Measurements from ENCODE around the gene SCML1. TPM values are rescaled to one million over a fixed set of nuclear protein-coding genes. Genes with fewer than 3 reads are reported as not detected.
A peak's percentile ranks its signal among the peaks of the same experiment; 100 is the strongest.

The SCML1 gene
- total and polyA plus RNA-seq, 9 of the 15 experiments (the other 6 are each of a cell fraction or from before 2014, with no cell fraction given) = 0.01 to 0.04 (median 0.04) TPM; not detected in 6

DNA sequence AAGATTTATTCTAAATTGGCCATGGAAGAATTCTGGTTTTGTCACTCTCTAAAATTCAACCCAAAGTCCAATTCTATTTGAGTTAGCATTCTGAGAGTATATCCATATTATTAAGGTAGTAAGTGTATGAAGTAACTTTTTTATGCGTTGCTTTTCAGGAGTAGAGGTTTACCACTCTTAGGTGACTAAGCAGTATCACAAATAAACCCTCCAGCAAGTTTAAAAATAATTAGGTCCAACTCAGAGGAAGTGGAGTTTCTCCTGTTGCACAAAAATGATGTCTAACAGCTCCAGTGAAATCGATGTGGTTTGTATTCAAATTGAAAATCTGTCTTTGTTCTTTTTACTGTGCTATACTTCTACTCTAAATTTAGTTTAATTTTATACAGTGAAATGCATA lies 6.6 kb downstream of the SCML1 start (continued):
- TF ChIP-seq, protein P1, sequence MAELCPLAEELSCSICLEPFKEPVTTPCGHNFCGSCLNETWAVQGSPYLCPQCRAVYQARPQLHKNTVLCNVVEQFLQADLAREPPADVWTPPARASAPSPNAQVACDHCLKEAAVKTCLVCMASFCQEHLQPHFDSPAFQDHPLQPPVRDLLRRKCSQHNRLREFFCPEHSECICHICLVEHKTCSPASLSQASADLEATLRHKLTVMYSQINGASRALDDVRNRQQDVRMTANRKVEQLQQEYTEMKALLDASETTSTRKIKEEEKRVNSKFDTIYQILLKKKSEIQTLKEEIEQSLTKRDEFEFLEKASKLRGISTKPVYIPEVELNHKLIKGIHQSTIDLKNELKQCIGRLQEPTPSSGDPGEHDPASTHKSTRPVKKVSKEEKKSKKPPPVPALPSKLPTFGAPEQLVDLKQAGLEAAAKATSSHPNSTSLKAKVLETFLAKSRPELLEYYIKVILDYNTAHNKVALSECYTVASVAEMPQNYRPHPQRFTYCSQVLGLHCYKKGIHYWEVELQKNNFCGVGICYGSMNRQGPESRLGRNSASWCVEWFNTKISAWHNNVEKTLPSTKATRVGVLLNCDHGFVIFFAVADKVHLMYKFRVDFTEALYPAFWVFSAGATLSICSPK (IDR thresholded peaks at IDR 0.05; ENCODE audit: borderline replicate concordance) = no peak
- TF ChIP-seq GATAD2B (IDR thresholded peaks at IDR 0.05; ENCODE audit: borderline replicate concordance) = no peak

DNA sequence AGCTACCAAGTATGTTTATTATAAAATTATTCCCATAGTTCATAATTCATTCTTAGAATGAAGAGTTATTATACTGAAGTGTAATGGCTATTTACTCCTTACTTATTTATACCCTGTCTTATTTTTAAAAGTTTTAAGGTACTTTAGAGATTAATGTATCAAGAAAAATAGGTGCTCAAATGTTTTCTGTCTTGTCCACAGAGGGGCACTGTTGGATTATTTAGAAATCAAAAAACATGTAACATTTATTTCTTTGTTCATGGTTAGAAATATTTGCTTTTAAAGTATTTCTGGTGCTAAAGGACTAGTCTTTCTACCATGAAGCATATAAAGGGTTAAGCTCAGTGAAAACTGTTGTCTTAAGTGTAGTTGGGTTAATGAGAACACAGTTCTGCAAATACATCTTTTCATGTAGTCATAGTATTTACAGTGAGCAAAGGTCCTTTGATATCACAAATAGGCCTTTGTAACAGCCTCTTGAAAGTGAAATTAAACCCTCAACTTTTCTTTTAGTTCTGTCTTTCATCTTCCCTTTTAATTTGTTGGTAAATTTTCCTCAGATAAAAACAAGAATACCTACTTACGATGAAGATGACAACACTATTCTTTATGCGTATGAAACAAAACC lies 7.7 kb downstream of the SCML1 start:
- TF ChIP-seq, protein P2, sequence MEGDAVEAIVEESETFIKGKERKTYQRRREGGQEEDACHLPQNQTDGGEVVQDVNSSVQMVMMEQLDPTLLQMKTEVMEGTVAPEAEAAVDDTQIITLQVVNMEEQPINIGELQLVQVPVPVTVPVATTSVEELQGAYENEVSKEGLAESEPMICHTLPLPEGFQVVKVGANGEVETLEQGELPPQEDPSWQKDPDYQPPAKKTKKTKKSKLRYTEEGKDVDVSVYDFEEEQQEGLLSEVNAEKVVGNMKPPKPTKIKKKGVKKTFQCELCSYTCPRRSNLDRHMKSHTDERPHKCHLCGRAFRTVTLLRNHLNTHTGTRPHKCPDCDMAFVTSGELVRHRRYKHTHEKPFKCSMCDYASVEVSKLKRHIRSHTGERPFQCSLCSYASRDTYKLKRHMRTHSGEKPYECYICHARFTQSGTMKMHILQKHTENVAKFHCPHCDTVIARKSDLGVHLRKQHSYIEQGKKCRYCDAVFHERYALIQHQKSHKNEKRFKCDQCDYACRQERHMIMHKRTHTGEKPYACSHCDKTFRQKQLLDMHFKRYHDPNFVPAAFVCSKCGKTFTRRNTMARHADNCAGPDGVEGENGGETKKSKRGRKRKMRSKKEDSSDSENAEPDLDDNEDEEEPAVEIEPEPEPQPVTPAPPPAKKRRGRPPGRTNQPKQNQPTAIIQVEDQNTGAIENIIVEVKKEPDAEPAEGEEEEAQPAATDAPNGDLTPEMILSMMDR (IDR thresholded peaks at IDR 0.05 in 2 of 3, conservative IDR thresholded peaks at IDR 0.05 in 1 of 3; ENCODE audit: insufficient read depth in 2 of 3, low read depth in 1 of 3, low read length in 3 of 3) = peak in 1 of 3 experiments; percentile 33; a peak in 1 of 6 replicates
- TF ChIP-seq RAD21 (CRISPR knock-in tag; conservative IDR thresholded peaks at IDR 0.05 in 1 of 2, IDR thresholded peaks at IDR 0.05 in 1 of 2) = peak in 1 of 2 experiments; percentile 45; a peak in 3 of 4 replicates
- TF ChIP-seq BCL6 (CRISPR knock-in tag; IDR thresholded peaks at IDR 0.05) = no peak
- TF ChIP-seq ZNF436 (CRISPR knock-in tag; IDR thresholded peaks at IDR 0.05) = no peak
- TF ChIP-seq, protein P3, sequence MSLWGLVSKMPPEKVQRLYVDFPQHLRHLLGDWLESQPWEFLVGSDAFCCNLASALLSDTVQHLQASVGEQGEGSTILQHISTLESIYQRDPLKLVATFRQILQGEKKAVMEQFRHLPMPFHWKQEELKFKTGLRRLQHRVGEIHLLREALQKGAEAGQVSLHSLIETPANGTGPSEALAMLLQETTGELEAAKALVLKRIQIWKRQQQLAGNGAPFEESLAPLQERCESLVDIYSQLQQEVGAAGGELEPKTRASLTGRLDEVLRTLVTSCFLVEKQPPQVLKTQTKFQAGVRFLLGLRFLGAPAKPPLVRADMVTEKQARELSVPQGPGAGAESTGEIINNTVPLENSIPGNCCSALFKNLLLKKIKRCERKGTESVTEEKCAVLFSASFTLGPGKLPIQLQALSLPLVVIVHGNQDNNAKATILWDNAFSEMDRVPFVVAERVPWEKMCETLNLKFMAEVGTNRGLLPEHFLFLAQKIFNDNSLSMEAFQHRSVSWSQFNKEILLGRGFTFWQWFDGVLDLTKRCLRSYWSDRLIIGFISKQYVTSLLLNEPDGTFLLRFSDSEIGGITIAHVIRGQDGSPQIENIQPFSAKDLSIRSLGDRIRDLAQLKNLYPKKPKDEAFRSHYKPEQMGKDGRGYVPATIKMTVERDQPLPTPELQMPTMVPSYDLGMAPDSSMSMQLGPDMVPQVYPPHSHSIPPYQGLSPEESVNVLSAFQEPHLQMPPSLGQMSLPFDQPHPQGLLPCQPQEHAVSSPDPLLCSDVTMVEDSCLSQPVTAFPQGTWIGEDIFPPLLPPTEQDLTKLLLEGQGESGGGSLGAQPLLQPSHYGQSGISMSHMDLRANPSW (CRISPR knock-in tag; IDR thresholded peaks at IDR 0.05) = no peak
- H3K4me3 ChIP-seq = no peak overlapping the region
- intact Hi-C loops (cut with micrococcal nuclease) = loop anchor here (5.0 kb wide), 2 partner anchors 632 to 1592 kb away; no protein-coding TSS in a partner anchor
- H3K9me1 ChIP-seq (ENCODE audit: control insufficient read depth, insufficient read depth, low read length) = no peaks in the 10 kb centered on the region
- H3K4me1 ChIP-seq (replicated peaks in 1 of 2; ENCODE audit: control insufficient read depth in 2 of 2, insufficient read depth in 2 of 2, low read length in 2 of 2) = no peaks in the 10 kb centered on the region
- in situ Hi-C loops (cut with MboI) = no loop called here
- H3K9me3 ChIP-seq (replicated peaks; ENCODE audit: control insufficient read depth, insufficient read depth, low read depth, low read length) = no peaks in the 10 kb centered on the region
- CTCF ChIA-PET (ENCODE audit: low intra/inter-chr PET ratio) = interaction anchor here (0.6 to 0.7 kb wide), 2 partner anchors 633 to 1588 kb away, joined by 3 to 4 read pairs; no protein-coding TSS in a partner anchor
- DNase-seq (ENCODE audit: extremely low read depth in 1 of 4, low spot score in 3 of 4) = no peak
- H3K9ac ChIP-seq (ENCODE audit: insufficient read depth in 1 of 2, low read depth in 2 of 2, low read length in 2 of 2) = no peak overlapping the region
- H3K4me2 ChIP-seq (ENCODE audit: insufficient read depth, low read length) = no peak overlapping the region
- POLR2A ChIA-PET = no interaction called here
- no peak overlapping the region for H3K27ac ChIP-seq (ENCODE audit: extremely low read depth, low read depth, low read length)
- no peaks in the 10 kb centered on the region for H4K20me1 ChIP-seq (replicated peaks; ENCODE audit: control insufficient read depth, insufficient read depth, low read length)
- no peaks in the 10 kb centered on the region for H3K27me3 ChIP-seq (ENCODE audit: control insufficient read depth in 2 of 2, insufficient read depth in 2 of 2, low read length in 2 of 2)
- no peak overlapping the region for H2AFZ ChIP-seq (ENCODE audit: low read depth, low read length)
- 28% methylated on average over 2 of the region's 2 CpGs for WGBS (ENCODE audit: insufficient coverage, low coverage, missing lambda C conversion rate)
- no TSS peak for BruUV-seq (replicated peaks)
- H3K36me3 ChIP-seq (ENCODE audit: control insufficient read depth, insufficient read depth, low read length) = no peaks in the 10 kb centered on the region
- FAIRE-seq = no peak
- H3K79me2 ChIP-seq (ENCODE audit: control insufficient read depth, insufficient read depth, low read length) = no peaks in the 10 kb centered on the region
- ATAC-seq = no peak

All from K562 (cell line).